Left lung (tissue), 10 donors: Measurements from ENCODE around the gene GTF2E1. TPM values are rescaled to one million over a fixed set of nuclear protein-coding genes. Genes with fewer than 3 reads are reported as not detected.
A peak's percentile ranks its signal among the peaks of the same experiment; 100 is the strongest.
"Not testable (repeated sequence)": the region's sequence is repeated elsewhere in the genome, so short reads cannot be mapped to it uniquely, and the experiment has no call there.

Experiments
- ATAC-seq: fragments of 200-7000 bp; cut with Tn5 transposase; one replicate; pipeline ENCODE4 v1.9.1; 2020; ENCODE audit warnings: moderate library complexity
- DNase-seq, 4 donors: peaks; one replicate each; pipeline ENCODE4 v3.0.0-alpha.2; 2013 to 2020
- H3K27ac ChIP-seq, 2 donors: fragments of 200-600 bp; sonication (generic) in 1 of 2; one replicate each; pipeline versions ENCODE4 v1.5.0 to v1.8.0; 2020 to 2021
- H3K27me3 ChIP-seq, 2 donors: fragments of 200-600 bp; sonication (generic) in 1 of 2; one replicate each; pipeline versions ENCODE4 v1.5.0 to v1.8.0; 2020 to 2021
- H3K36me3 ChIP-seq, 2 donors: fragments of 200-600 bp; sonication (generic) in 1 of 2; one replicate each; pipeline versions ENCODE4 v1.5.0 to v1.8.0; 2020 to 2021
- H3K4me1 ChIP-seq, 2 donors: fragments of 200-600 bp; one replicate each; pipeline ENCODE4 v1.8.0; 2021
- H3K4me3 ChIP-seq, 2 donors: fragments of 200-600 bp; sonication (generic) in 1 of 2; one replicate each; pipeline versions ENCODE4 v1.5.0 to v1.8.0; 2020 to 2021; ENCODE audit warnings: mild to moderate bottlenecking in 1 of 2
- H3K9me3 ChIP-seq, 2 donors: fragments of 200-600 bp; sonication (generic) in 1 of 2; one replicate each; pipeline versions ENCODE4 v1.5.0 to v1.8.0; 2020 to 2021
- CTCF ChIP-seq, 2 donors: fragments of 200-600 bp; sonication (generic) in 1 of 2; IDR thresholded peaks; one replicate each; pipeline versions ENCODE4 v1.5.0 to v1.8.0; 2021; ENCODE audit warnings: antibody characterized with exemption in 2 of 2
- intact Hi-C, 2 donors: fragments of 100-400 bp; cut with DNase I; formaldehyde crosslinking; loops; one replicate each; pipeline versions ENCODE4 v1.11.2 to v1.14.2; 2022
- polyA plus RNA-seq, 6 donors: library from polyadenylated mRNA; unstranded; fragments of 120-200 nt; gene quantifications; one replicate each; pipeline ENCODE4 v1.2.1, GENCODE V29; 2013; ENCODE audit not compliant: insufficient read length in 6 of 6
- total RNA-seq, 2 donors: library from RNA; stranded (reverse); fragmentation: NEBNext Ultra II Directional; extraction: Animal tissue kit (Norgen Biotek cat#: 25700); gene quantifications; one replicate each; pipeline ENCODE4 v1.2.1, GENCODE V29; 2021
- donor health status: DM: no; HTN: yes; CAD: no.
- donor health status: DM: no; HTN: no; CAD: no.

Gene GTF2E1
- total and polyA plus RNA-seq, 8 donors: 11.9 to 21.5 (median 14.1) TPM

GRCh38 chr3:120706950-120707349, 35.6 kb upstream of the GTF2E1 start:
- peaks cover 0 to 40% of the 10 kb centered on the region in 2 donors for H3K36me3 ChIP-seq
- DNase-seq: no peak
- H3K9me3 ChIP-seq: peaks cover 0 to 9% of the 10 kb centered on the region in 2 donors
- no peak for ATAC-seq
- no peak overlapping the region for H3K27ac ChIP-seq
- intact Hi-C loops: no loop called here
- no peak for TF ChIP-seq CTCF (IDR thresholded peaks at IDR 0.05)
- no peaks in the 10 kb centered on the region for H3K27me3 ChIP-seq
- no peak overlapping the region for H3K4me3 ChIP-seq
- H3K4me1 ChIP-seq: no peaks in the 10 kb centered on the region

- H3K36me3 ChIP-seq: peaks cover 0 to 29% of the 10 kb centered on the region in 2 donors
- no peak overlapping the region for H3K4me3 ChIP-seq
- peaks cover 0 to 4% of the 10 kb centered on the region in 2 donors for H3K9me3 ChIP-seq
- no peaks in the 10 kb centered on the region for H3K4me1 ChIP-seq
- no peak for DNase-seq
- H3K27me3 ChIP-seq: no peaks in the 10 kb centered on the region
- ATAC-seq: no peak
- H3K27ac ChIP-seq: no peak overlapping the region
- intact Hi-C loops: no loop called here
- no peak for TF ChIP-seq CTCF (IDR thresholded peaks at IDR 0.05)
Observed at GRCh38 chr3:120708408-120708807, 34.1 kb upstream of the GTF2E1 start.

GRCh38 chr3:120710369-120710768, 32.2 kb upstream of the GTF2E1 start:
- ATAC-seq: no peak
- intact Hi-C loops: no loop called here
- Histone ChIP-seq H3K27ac (no peak overlapping the region), H3K9me3 (no peaks in the 10 kb centered on the region), H3K4me3 (no peak overlapping the region), H3K36me3 (peaks cover 0 to 13% of the 10 kb centered on the region in 2 donors), H3K27me3 (no peaks in the 10 kb centered on the region), H3K4me1 (no peaks in the 10 kb centered on the region)
- no peak for DNase-seq
- TF ChIP-seq CTCF (IDR thresholded peaks at IDR 0.05): no peak

- Histone ChIP-seq H3K4me1 (no peaks in the 10 kb centered on the region), H3K9me3 (no peaks in the 10 kb centered on the region), H3K27me3 (no peaks in the 10 kb centered on the region), H3K36me3 (peaks cover 0 to 13% of the 10 kb centered on the region in 2 donors), H3K27ac (no peak overlapping the region), H3K4me3 (no peak overlapping the region)
- intact Hi-C loops: no loop called here
- peak; percentile 69 for ATAC-seq
- DNase-seq: no peak
- no peak for TF ChIP-seq CTCF (IDR thresholded peaks at IDR 0.05)
Observed at GRCh38 chr3:120713262-120713661, 29.3 kb upstream of the GTF2E1 start.

- H3K27me3 ChIP-seq, H3K4me1 ChIP-seq, H3K9me3 ChIP-seq, intact Hi-C loops, H3K36me3 ChIP-seq: not testable (repeated sequence)
- ATAC-seq (peak; percentile 37), DNase-seq (peak in 2 of 4 donors; percentile 77 to 82)
- peak overlapping the region; percentile 21 to 41 for H3K27ac ChIP-seq
- H3K4me3 ChIP-seq: peak overlapping the region; percentile 31 to 40
Observed at GRCh38 chr3:120719167-120719834, 23.2 kb upstream of the GTF2E1 start.

GRCh38 chr3:120726791-120727190, 15.8 kb upstream of the GTF2E1 start:
- no peak for TF ChIP-seq CTCF (IDR thresholded peaks at IDR 0.05)
- intact Hi-C loops: no loop called here
- Histone ChIP-seq H3K27ac (no peak overlapping the region), H3K27me3 (no peaks in the 10 kb centered on the region), H3K9me3 (no peaks in the 10 kb centered on the region), H3K36me3 (peaks cover 0 to 3% of the 10 kb centered on the region in 2 donors), H3K4me3 (no peak overlapping the region), H3K4me1 (no peaks in the 10 kb centered on the region)
- ATAC-seq: no peak
- no peak for DNase-seq
